Mesothelial cell of epicardium (in vitro differentiated cells): Measurements from ENCODE around the gene RAB39A. TPM values are rescaled to one million over a fixed set of nuclear protein-coding genes. Genes with fewer than 3 reads are reported as not detected.

Source experiments
- DNase-seq, 2 experiments: peaks; one replicate each; pipeline ENCODE4 v3.0.0; 2021; ENCODE audit warnings: low spot score in 2 of 2; ENCODE audit not compliant: unreplicated experiment in 2 of 2
- H3K27ac Mint-ChIP-seq: 2 replicates; pipeline ENCODE4 v1.8.0; 2021; ENCODE audit warnings: mixed read lengths
- H3K27me3 Mint-ChIP-seq: 2 replicates; pipeline ENCODE4 v1.8.0; 2021; ENCODE audit warnings: low read depth, mixed read lengths
- H3K36me3 Mint-ChIP-seq: 2 replicates; pipeline ENCODE4 v1.8.0; 2021; ENCODE audit warnings: mixed read lengths
- H3K4me1 Mint-ChIP-seq: 2 replicates; pipeline ENCODE4 v1.8.0; 2021; ENCODE audit warnings: mixed read lengths
- H3K4me3 Mint-ChIP-seq: 2 replicates; pipeline ENCODE4 v1.8.0; 2021; ENCODE audit warnings: mild to moderate bottlenecking, moderate library complexity, mixed read lengths
- H3K9me3 Mint-ChIP-seq: 2 replicates; pipeline ENCODE4 v1.8.0; 2021; ENCODE audit warnings: mixed read lengths
- total RNA-seq: library from RNA; stranded (reverse); gene quantifications from 3 replicates; pipeline ENCODE4 v1.2.1, GENCODE V29; 2021
- TF ChIP-seq, protein P1 (sequence below): fragments of 200-600 bp; sonication (generic); IDR thresholded peaks from one replicate; pipeline ENCODE4 v1.5.0; 2021; ENCODE audit warnings: antibody characterized with exemption; ENCODE audit not compliant: unreplicated experiment

RAB39A gene
- total RNA-seq, 1 donor from 2014 or later: 0.36 TPM

DNA sequence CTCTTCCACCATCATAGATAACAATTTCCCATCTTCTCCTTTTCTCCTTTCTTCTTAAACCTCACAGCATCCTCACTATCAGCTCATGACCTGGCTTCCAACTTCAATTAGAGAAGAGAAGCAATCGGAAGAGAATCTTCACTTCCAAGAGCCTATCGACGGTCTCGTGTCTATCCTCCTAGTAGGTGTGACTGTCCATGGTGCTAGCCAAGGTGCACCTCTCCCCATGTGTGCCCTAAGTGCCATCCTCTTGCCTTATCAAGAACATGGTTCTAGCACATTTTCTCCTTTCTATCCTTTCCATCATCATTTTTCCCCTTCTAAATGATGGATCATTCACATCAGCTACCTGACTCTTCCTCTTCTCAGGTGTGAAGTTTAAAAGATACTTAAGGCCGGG, 75.4 kb downstream of the RAB39A start:
- TF ChIP-seq, protein P1, sequence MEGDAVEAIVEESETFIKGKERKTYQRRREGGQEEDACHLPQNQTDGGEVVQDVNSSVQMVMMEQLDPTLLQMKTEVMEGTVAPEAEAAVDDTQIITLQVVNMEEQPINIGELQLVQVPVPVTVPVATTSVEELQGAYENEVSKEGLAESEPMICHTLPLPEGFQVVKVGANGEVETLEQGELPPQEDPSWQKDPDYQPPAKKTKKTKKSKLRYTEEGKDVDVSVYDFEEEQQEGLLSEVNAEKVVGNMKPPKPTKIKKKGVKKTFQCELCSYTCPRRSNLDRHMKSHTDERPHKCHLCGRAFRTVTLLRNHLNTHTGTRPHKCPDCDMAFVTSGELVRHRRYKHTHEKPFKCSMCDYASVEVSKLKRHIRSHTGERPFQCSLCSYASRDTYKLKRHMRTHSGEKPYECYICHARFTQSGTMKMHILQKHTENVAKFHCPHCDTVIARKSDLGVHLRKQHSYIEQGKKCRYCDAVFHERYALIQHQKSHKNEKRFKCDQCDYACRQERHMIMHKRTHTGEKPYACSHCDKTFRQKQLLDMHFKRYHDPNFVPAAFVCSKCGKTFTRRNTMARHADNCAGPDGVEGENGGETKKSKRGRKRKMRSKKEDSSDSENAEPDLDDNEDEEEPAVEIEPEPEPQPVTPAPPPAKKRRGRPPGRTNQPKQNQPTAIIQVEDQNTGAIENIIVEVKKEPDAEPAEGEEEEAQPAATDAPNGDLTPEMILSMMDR: no peak
- no peak overlapping the region for H3K4me3 Mint-ChIP-seq
- no peaks in the 10 kb centered on the region for H3K9me3 Mint-ChIP-seq
- no peak for DNase-seq
- no peaks in the 10 kb centered on the region for H3K36me3 Mint-ChIP-seq
- H3K4me1 Mint-ChIP-seq: peaks cover 2% of the 10 kb centered on the region
- peaks cover 2% of the 10 kb centered on the region for H3K27me3 Mint-ChIP-seq
- no peak overlapping the region for H3K27ac Mint-ChIP-seq

DNA sequence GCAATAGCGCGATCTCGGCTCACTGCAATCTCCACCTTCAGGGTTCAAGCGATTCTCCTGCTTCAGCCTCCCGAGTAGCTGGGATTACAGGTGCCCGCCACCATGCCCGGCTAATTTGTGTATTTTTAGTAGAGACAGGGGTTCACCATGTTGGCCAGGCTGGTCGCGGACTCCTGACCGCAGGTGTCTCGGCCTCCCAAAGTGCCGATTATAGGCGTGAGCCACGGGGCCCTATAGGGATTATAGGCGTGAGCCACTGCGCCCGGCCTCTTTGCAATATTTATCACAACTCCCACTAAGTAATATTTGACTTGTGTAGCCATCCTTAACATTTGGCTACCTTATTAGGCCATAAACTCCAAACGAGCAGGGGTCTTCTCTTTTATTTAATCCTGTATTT, 79.6 kb downstream of the RAB39A start:
- H3K4me1 Mint-ChIP-seq: peaks cover 13% of the 10 kb centered on the region
- DNase-seq: no peak
- no peak overlapping the region for H3K27ac Mint-ChIP-seq
- H3K9me3 Mint-ChIP-seq: no peaks in the 10 kb centered on the region
- H3K36me3 Mint-ChIP-seq: no peaks in the 10 kb centered on the region
- no peak overlapping the region for H3K4me3 Mint-ChIP-seq
- TF ChIP-seq, protein P1: no peak
- H3K27me3 Mint-ChIP-seq: peaks cover 2% of the 10 kb centered on the region

DNA sequence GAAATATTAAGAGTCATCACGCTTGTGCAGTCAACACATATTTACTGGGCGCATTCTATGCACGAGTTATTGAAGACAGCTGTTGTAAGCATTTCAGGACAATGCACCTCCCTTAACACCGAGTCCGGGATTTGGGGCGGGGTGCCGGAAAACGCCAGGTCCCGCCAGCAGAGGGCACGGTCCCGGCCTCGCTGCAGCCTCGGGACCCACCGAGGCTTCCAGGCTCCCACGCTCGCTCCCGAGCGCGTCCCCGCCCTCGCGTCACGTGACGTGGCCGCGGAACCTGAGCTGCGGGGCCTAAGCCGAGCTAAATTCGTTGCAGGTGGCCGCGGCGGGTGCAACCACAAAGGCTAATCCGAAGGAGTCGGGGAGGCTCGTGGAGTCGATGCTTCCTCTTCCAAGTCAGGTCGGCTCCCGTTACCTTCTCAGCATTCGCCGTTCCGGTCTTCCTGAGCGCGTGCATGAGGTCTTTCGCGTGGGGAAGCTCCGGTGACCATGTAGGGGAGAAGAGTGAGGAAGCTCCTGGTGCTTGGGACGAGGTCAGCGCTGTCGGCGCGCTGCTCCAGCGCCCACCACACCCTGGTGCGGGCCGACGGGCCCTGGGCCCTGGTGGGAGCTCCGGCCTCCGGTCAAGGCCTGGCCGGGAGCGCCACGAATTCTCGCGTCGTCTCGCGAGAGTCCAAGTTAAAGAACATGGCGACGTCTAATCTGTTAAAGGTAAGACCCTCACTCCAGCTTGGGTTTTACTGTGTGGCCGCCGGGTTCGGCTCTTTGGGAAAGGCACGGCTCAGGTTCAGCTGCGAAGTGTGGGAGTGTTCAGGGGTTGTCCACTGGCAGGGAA, 80.6 kb downstream of the RAB39A start, which contains the start of gene CUL5:
Gene CUL5 (plus strand): TSS at position 243 of the 841 bp plus-strand sequence. CDS start 451 bp downstream, at position 694.
- H3K36me3 Mint-ChIP-seq: no peaks in the 10 kb centered on the region
- H3K4me3 Mint-ChIP-seq: peak within 1 kb of the TSS; percentile 100
- no peaks in the 10 kb centered on the region for H3K9me3 Mint-ChIP-seq
- TF ChIP-seq, protein P1: peak; percentile 82
- H3K27me3 Mint-ChIP-seq: no peaks in the 10 kb centered on the region
- peaks cover 13% of the 10 kb centered on the region for H3K4me1 Mint-ChIP-seq
- peak; percentile 79 to 92 for DNase-seq
- peak within 1 kb of the TSS; percentile 100 for H3K27ac Mint-ChIP-seq

DNA sequence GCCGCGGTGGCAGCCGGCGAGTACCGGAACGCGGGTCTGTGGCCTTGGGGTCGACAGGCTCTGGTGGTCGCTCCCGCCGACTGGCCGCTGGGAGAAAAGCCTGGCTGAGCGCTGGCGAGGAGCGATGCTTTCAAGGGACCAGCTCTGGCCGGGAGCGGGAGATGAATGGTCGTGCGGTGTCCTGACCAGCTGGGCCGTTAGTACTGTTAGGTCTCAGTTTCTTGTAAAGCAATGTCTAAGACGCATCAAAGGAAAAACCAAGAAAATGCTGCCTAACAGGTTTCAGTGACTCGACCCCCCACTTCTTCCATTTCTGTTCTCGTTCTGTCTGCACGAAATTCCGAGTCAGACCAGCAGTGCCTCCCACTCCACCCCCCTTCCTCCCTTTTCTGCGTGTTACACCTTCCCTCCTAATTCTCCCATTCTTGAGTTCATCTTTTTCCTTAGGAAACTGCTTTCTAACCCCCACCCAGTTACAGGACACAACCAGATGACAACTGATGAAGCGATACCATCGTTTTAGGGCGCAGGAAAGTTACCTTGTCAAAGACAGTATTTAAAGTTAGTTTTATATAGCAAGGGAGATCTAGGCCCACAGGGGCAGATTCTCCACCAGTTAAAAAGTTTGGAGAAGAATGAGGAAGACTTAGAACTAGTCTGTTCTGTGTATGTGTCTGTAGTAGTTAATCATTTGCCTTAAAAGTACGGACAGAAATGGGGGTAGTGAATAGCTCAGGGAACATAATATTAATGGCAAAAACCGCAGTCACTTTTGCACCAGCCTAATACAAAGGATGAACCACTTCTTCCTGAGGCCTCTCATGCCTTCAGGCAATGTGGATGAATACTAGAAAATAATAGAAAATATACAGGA, 81.5 kb downstream of the RAB39A start:
- no peak for DNase-seq
- Mint-ChIP-seq H3K9me3 (no peaks in the 10 kb centered on the region), H3K27ac (peak overlapping the region; percentile 100), H3K27me3 (no peaks in the 10 kb centered on the region), H3K4me3 (peak overlapping the region; percentile 100), H3K36me3 (no peaks in the 10 kb centered on the region), H3K4me1 (peaks cover 15% of the 10 kb centered on the region)
- TF ChIP-seq, protein P1: no peak

DNA sequence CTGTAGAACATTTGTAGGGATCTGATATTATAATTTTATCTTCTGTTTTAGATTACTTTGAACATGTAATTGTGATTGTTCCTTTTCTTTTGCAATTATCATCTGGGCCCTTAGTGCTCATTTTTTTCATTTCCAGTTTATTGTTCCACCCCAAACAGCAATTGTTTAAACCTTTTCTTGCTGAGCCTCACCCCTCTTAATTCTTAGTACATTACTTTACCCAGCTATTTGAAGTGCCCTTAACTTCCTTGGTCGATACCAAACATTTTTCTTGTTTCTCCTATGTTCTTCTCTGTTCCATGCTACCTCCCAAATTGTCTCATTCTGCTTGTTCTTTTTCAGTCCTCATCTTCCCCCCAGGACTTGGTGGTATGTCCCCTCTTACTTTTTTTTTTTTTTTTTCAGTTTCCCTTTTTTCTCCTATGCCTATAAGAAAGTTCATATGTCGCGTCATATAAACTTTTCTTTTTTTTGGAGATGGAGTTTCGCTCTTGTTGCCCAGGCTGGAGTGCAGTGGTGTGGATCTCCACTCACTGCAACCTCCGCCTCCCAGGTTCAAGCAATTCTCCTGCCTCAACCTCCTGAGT, 84.0 kb downstream of the RAB39A start:
- H3K9me3 Mint-ChIP-seq: no peaks in the 10 kb centered on the region
- no peaks in the 10 kb centered on the region for H3K27me3 Mint-ChIP-seq
- H3K36me3 Mint-ChIP-seq: no peaks in the 10 kb centered on the region
- DNase-seq: no peak
- no peak overlapping the region for H3K27ac Mint-ChIP-seq
- no peak overlapping the region for H3K4me3 Mint-ChIP-seq
- TF ChIP-seq, protein P1: no peak
- peaks cover 24% of the 10 kb centered on the region for H3K4me1 Mint-ChIP-seq
